Limb (tissue), 2 donors: ENCODE results near the gene PALM3.

Source experiments
- DNase-seq, 2 donors: peaks; one replicate each; pipeline ENCODE4 v3.0.0-alpha.2; 2016; ENCODE audit errors: extremely low spot score in 2 of 2

PALM3 gene

GRCh38 chr19:14089662-14090508 lies 28.0 kb upstream of the PALM3 start:
- peak in 1 of 2 donors; percentile 74 for DNase-seq

- no peak for DNase-seq
These were observed 27.5 kb upstream of the PALM3 start for GRCh38 chr19:14089412-14089661.

GRCh38 chr19:14088634-14089411 lies 26.9 kb upstream of the PALM3 start:
- DNase-seq, result no peak

- DNase-seq, result no peak
These were observed 24.2 kb upstream of the PALM3 start for GRCh38 chr19:14086098-14086497.

- DNase-seq, result no peak
These were observed 23.6 kb upstream of the PALM3 start, which contains the start of gene C19orf67 for GRCh38 chr19:14085309-14085995. C19orf67 (minus strand) TSS chr19:14085783; CDS start chr19:14085627, 156 bp downstream.

GRCh38 chr19:14082675-14082960 lies 20.7 kb upstream of the PALM3 start:
- DNase-seq, result no peak

- no peak for DNase-seq
These were observed 20.2 kb upstream of the PALM3 start for GRCh38 chr19:14081797-14082674.

GRCh38 chr19:14080887-14081796 lies 19.3 kb upstream of the PALM3 start:
- DNase-seq, result peak; percentile 98 to 100

GRCh38 chr19:14078411-14078810 lies 16.5 kb upstream of the PALM3 start:
- no peak for DNase-seq

GRCh38 chr19:14073925-14074838 lies 12.3 kb upstream of the PALM3 start:
- peak in 1 of 2 donors; percentile 60 for DNase-seq

- DNase-seq, result peak; percentile 58 to 87
These were observed 11.5 kb upstream of the PALM3 start for GRCh38 chr19:14073261-14073924.

- DNase-seq, result peak in 1 of 2 donors; percentile 57
These were observed 10.8 kb upstream of the PALM3 start, which contains the start of gene MISP3 for GRCh38 chr19:14072535-14073260. MISP3 (plus strand) TSS chr19:14072786; CDS start chr19:14073310, 524 bp downstream.

- no peak for DNase-seq
These were observed 8.6 kb upstream of the PALM3 start for GRCh38 chr19:14070268-14071050.

- DNase-seq, result no peak
These were observed 4.3 kb upstream of the PALM3 start for GRCh38 chr19:14066134-14066533.

- DNase-seq, result no peak
These were observed 1.2 kb upstream of the PALM3 start for GRCh38 chr19:14063105-14063504.

- DNase-seq, result no peak
These were observed 631 bp upstream of the PALM3 start for GRCh38 chr19:14062558-14062855.

- DNase-seq, result no peak
These were observed 661 bp downstream of the PALM3 start for GRCh38 chr19:14061081-14061749.
